ENCODE measurements around the gene SNX13.

DNA sequence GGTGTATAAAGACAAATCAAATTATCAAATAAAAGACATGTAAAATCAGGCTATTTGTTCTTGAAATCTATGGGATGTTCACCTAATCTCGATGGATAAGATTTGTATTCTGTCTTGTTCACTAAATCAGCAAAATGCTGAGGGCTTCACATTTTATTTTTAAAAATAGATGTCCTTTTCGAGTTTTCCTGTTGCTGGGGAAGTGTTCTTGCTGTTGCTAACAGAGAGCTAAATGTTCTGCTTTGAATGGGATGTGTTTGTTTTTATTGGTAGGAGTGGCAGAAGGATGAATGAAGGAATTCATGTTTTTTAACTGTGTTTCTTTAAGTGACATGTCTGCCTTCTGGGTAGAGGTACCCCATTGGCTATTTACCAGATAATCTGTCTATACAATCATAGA lies 7.3 kb upstream of the SNX13 start:
- TF ChIP-seq, protein P1, sequence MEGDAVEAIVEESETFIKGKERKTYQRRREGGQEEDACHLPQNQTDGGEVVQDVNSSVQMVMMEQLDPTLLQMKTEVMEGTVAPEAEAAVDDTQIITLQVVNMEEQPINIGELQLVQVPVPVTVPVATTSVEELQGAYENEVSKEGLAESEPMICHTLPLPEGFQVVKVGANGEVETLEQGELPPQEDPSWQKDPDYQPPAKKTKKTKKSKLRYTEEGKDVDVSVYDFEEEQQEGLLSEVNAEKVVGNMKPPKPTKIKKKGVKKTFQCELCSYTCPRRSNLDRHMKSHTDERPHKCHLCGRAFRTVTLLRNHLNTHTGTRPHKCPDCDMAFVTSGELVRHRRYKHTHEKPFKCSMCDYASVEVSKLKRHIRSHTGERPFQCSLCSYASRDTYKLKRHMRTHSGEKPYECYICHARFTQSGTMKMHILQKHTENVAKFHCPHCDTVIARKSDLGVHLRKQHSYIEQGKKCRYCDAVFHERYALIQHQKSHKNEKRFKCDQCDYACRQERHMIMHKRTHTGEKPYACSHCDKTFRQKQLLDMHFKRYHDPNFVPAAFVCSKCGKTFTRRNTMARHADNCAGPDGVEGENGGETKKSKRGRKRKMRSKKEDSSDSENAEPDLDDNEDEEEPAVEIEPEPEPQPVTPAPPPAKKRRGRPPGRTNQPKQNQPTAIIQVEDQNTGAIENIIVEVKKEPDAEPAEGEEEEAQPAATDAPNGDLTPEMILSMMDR (IDR thresholded peaks at IDR 0.05) = no peak
- no peak for TF ChIP-seq EZH2 (IDR thresholded peaks at IDR 0.05; ENCODE audit: borderline replicate concordance, insufficient read depth, low read depth, low read length, poor library complexity, severe bottlenecking)
